ENCODE results near the gene FMO3.

- TF ChIP-seq ZNF639 (tag by site-specific recombination; IDR thresholded peaks at IDR 0.05) (no peak), CTCF (tag by site-specific recombination; IDR thresholded peaks at IDR 0.05) (no peak), ZNF132 (tag by site-specific recombination; IDR thresholded peaks at IDR 0.05; ENCODE audit: borderline replicate concordance) (no peak), ZBTB1 (tag by site-specific recombination; IDR thresholded peaks at IDR 0.05) (no peak), KLF10 (tag by site-specific recombination; IDR thresholded peaks at IDR 0.05) (no peak), ZNF155 (tag by site-specific recombination; IDR thresholded peaks at IDR 0.05) (no peak), ZNF274 (IDR thresholded peaks at IDR 0.05; ENCODE audit: low read length) (no peak), ZNF274 (tag by site-specific recombination; IDR thresholded peaks at IDR 0.05; ENCODE audit: borderline replicate concordance) (no peak), SP3 (tag by site-specific recombination; IDR thresholded peaks at IDR 0.05) (no peak), ZNF121 (tag by site-specific recombination; IDR thresholded peaks at IDR 0.05) (no peak), YY1 (tag by site-specific recombination; IDR thresholded peaks at IDR 0.05) (no peak), GFI1B (tag by site-specific recombination; IDR thresholded peaks at IDR 0.05) (no peak), PRDM2 (tag by site-specific recombination; IDR thresholded peaks at IDR 0.05; ENCODE audit: borderline replicate concordance) (no peak), RBAK (tag by site-specific recombination; IDR thresholded peaks at IDR 0.05) (no peak)
- TF ChIP-seq, protein P1, sequence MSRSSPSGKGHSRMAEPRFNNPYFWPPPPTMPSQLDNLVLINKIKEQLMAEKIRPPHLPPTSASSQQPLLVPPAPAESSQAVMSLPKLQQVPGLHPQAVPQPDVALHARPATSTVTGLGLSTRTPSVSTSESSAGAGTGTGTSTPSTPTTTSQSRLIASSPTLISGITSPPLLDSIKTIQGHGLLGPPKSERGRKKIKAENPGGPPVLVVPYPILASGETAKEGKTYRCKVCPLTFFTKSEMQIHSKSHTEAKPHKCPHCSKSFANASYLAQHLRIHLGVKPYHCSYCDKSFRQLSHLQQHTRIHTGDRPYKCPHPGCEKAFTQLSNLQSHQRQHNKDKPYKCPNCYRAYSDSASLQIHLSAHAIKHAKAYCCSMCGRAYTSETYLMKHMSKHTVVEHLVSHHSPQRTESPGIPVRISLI (tag by site-specific recombination; IDR thresholded peaks at IDR 0.05), result no peak
Observed at GRCh38 chr1:171138980-171139379, 48.3 kb downstream of the FMO3 start.
